Central memory CD8-positive, alpha-beta T cell (primary cell): Measurements from ENCODE around the gene GLIS2.

Source experiments
- ATAC-seq: fragments of 150-1000 bp; cut with Tn5 transposase; replicated peaks from 2 replicates; pipeline ENCODE4 v1.10.0; 2022; ENCODE audit warnings: mild to moderate bottlenecking, moderate FRiP score, moderate number of reproducible peaks; ENCODE audit not compliant: poor library complexity, severe bottlenecking; ENCODE audit errors: extremely low read depth
- DNase-seq, 2 donors: peaks; one replicate each; pipeline ENCODE4 v3.0.0; 2021; ENCODE audit warnings: low spot score in 2 of 2
- H3K27ac Mint-ChIP-seq: one replicate; pipeline ENCODE4 v1.8.0; 2022; ENCODE audit warnings: low read depth, mild to moderate bottlenecking, moderate library complexity, mixed read lengths
- H3K27me3 Mint-ChIP-seq: one replicate; pipeline ENCODE4 v1.8.0; 2022; ENCODE audit warnings: mixed read lengths
- H3K36me3 Mint-ChIP-seq: one replicate; pipeline ENCODE4 v1.8.0; 2022; ENCODE audit warnings: mild to moderate bottlenecking, moderate library complexity, mixed read lengths; ENCODE audit not compliant: insufficient read depth
- H3K4me1 Mint-ChIP-seq: one replicate; pipeline ENCODE4 v1.8.0; 2022; ENCODE audit warnings: mixed read lengths
- H3K4me3 Mint-ChIP-seq: one replicate; pipeline ENCODE4 v1.8.0; 2022; ENCODE audit warnings: mild to moderate bottlenecking, moderate library complexity, mixed read lengths
- H3K9me3 Mint-ChIP-seq: one replicate; pipeline ENCODE4 v1.8.0; 2022; ENCODE audit warnings: mixed read lengths

Gene GLIS2

DNA sequence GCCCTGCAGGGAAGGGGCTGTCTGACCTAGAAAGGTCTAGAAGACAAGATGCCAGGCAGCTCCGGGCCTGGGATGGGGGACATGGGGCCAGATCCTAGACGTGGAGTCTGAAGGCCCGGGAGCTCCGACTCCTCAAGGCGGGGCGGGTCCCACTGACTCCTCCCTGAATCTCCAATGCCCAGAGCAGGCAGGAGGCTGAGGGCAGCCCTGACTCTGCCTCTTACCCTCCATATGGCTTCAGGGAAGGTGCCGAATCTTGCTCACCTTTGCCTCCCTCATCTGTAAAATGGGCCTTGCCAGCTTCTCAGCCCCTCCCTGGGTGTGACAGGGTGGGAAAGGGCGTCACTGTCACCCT lies 70.6 kb downstream of the GLIS2 start:
- Mint-ChIP-seq H3K9me3 (no peaks in the 10 kb centered on the region), H3K27me3 (no peaks in the 10 kb centered on the region), H3K36me3 (peaks cover 74% of the 10 kb centered on the region), H3K27ac (no peak overlapping the region), H3K4me3 (peak overlapping the region; percentile 38), H3K4me1 (peaks cover 13% of the 10 kb centered on the region)
- ATAC-seq, result no peak
- DNase-seq, result no peak

DNA sequence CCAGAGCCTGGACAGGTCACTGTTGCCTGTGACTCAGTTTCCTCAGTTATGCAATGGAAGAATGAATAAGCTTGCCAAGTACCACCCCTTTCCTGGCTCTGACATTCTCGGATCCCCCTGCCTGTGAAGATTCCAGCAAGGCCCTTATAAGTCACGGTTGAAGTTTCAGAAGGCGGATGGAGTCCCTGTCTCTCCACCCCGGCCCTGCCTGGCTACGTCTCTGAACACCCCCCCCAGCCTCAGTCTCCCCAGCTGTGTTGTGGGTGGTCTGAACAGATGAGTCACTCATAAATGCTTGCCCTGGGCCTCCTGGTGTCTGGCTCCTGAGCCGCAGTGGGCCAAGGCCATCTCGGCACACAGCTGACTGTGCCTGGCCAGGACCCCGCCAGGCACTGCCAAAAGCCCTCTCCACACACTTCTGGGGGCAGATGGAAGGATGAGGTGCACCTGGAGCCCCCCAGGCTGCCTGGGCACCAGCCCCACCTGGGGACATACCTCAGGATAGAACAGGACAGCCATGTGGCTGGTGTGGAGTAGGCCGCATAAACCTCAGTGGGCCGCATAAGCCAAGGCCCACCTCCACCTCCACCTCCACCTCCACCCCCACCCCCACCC lies 71.2 kb downstream of the GLIS2 start:
- H3K4me1 Mint-ChIP-seq, result peaks cover 13% of the 10 kb centered on the region
- H3K27me3 Mint-ChIP-seq, result no peaks in the 10 kb centered on the region
- no peak for DNase-seq
- H3K9me3 Mint-ChIP-seq, result no peaks in the 10 kb centered on the region
- no peak for ATAC-seq
- peaks cover 74% of the 10 kb centered on the region for H3K36me3 Mint-ChIP-seq
- no peak overlapping the region for H3K4me3 Mint-ChIP-seq
- peak overlapping the region; percentile 35 for H3K27ac Mint-ChIP-seq

DNA sequence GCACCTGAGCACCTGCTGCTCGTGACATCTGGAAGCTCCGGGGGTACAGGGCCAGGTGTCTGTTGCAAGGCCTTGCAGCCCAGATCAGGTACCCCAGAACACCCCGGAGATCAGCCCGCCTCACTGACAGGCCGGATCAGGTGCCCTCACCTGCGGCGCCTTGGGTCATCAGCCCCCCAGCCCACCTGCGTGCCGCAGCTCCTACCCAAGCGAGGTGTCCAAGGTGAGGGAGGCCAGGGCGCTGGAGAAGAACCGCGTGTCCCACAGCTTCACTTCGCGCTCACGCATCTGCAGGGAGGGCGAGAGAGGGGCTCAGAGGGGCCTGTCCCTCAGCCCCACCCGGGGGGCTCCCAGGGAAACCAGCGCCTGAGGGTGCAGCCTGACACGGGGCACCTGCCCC lies 71.9 kb downstream of the GLIS2 start:
- H3K27me3 Mint-ChIP-seq, result no peaks in the 10 kb centered on the region
- H3K27ac Mint-ChIP-seq, result no peak overlapping the region
- DNase-seq (no peak), ATAC-seq (no peak)
- H3K36me3 Mint-ChIP-seq, result peaks cover 75% of the 10 kb centered on the region
- no peak overlapping the region for H3K4me3 Mint-ChIP-seq
- no peaks in the 10 kb centered on the region for H3K9me3 Mint-ChIP-seq
- peaks cover 13% of the 10 kb centered on the region for H3K4me1 Mint-ChIP-seq

GRCh38 chr16:4388271-4389021 lies 72.6 kb downstream of the GLIS2 start:
- Mint-ChIP-seq H3K9me3 (no peaks in the 10 kb centered on the region), H3K4me3 (no peak overlapping the region), H3K4me1 (peaks cover 9% of the 10 kb centered on the region), H3K27me3 (no peaks in the 10 kb centered on the region), H3K36me3 (peaks cover 76% of the 10 kb centered on the region), H3K27ac (peak overlapping the region; percentile 16)
- ATAC-seq (no peak), DNase-seq (no peak)
